GM23338 (cell line): ENCODE measurements around the gene BPIFA2. TPM values are rescaled to one million over a fixed set of nuclear protein-coding genes. Genes with fewer than 3 reads are reported as not detected.
A peak's percentile ranks its signal among the peaks of the same experiment; 100 is the strongest.

Source experiments
- ATAC-seq: fragments of 200-7000 bp; cut with Tn5 transposase; 3 replicates; pipeline ENCODE4 v1.9.1; 2020
- DNase-seq: peaks from one replicate; pipeline ENCODE4 v3.0.0-alpha.2; 2015; ENCODE audit warnings: low spot score
- H2AFZ ChIP-seq: fragments of 200-600 bp; sonication (generic); 2 replicates; pipeline ENCODE4 v1.8.0; 2016; ENCODE audit warnings: antibody characterized with exemption, mild to moderate bottlenecking, moderate library complexity
- H3F3A ChIP-seq: fragments of 200-600 bp; sonication (generic); replicated peaks from 2 replicates; pipeline ENCODE4 v1.8.0; 2017; ENCODE audit warnings: antibody characterized with exemption, mixed run types, low read depth
- H3K27ac ChIP-seq: fragments of 200-600 bp; sonication (generic); 2 replicates; pipeline ENCODE4 v1.6.1; 2016; ENCODE audit warnings: low read depth
- H3K27me3 ChIP-seq: fragments of 200-600 bp; sonication (generic); 2 replicates; pipeline ENCODE4 v1.8.0; 2016; ENCODE audit warnings: mild to moderate bottlenecking, mixed run types, moderate library complexity; ENCODE audit not compliant: insufficient read depth
- H3K36me3 ChIP-seq: fragments of 200-600 bp; sonication (generic); 2 replicates; pipeline ENCODE4 v1.8.0; 2016; ENCODE audit warnings: mild to moderate bottlenecking; ENCODE audit not compliant: insufficient read depth
- H3K4me1 ChIP-seq: fragments of 200-600 bp; sonication (generic); 2 replicates; pipeline ENCODE4 v1.8.0; 2016; ENCODE audit warnings: mild to moderate bottlenecking, moderate library complexity; ENCODE audit not compliant: insufficient read depth
- H3K4me2 ChIP-seq: fragments of 200-600 bp; sonication (generic); 2 replicates; pipeline ENCODE4 v1.7.1; 2017; ENCODE audit warnings: mixed run types
- H3K4me3 ChIP-seq: fragments of 200-600 bp; sonication (generic); 2 replicates; pipeline ENCODE4 v1.6.1; 2016; ENCODE audit warnings: mixed run types
- H3K79me2 ChIP-seq: fragments of 200-600 bp; sonication (generic); replicated peaks from 2 replicates; pipeline ENCODE4 v1.8.0; 2017; ENCODE audit warnings: mild to moderate bottlenecking; ENCODE audit not compliant: insufficient read depth
- H3K9me2 ChIP-seq: fragments of 200-600 bp; sonication (generic); 2 replicates; pipeline ENCODE4 v1.8.0; 2017; ENCODE audit not compliant: insufficient read depth
- H4K20me1 ChIP-seq: fragments of 200-600 bp; sonication (generic); replicated peaks from 2 replicates; pipeline ENCODE4 v1.8.0; 2017; ENCODE audit warnings: mild to moderate bottlenecking; ENCODE audit not compliant: insufficient read depth
- H3K27ac Mint-ChIP-seq: 2 replicates; pipeline ENCODE4 v1.8.0; 2020; ENCODE audit warnings: inconsistent platforms, mild to moderate bottlenecking, moderate library complexity, mixed read lengths
- H3K27me3 Mint-ChIP-seq: 3 replicates; pipeline ENCODE4 v1.8.0; 2022; ENCODE audit warnings: low read depth, mild to moderate bottlenecking, moderate library complexity, mixed read lengths, inconsistent platforms; ENCODE audit not compliant: insufficient read depth, poor library complexity
- H3K36me3 Mint-ChIP-seq: 3 replicates; pipeline ENCODE4 v1.8.0; 2021; ENCODE audit warnings: low read depth, mild to moderate bottlenecking, inconsistent platforms, moderate library complexity, mixed read lengths
- H3K4me1 Mint-ChIP-seq: 3 replicates; pipeline ENCODE4 v1.8.0; 2020; ENCODE audit warnings: mild to moderate bottlenecking, inconsistent platforms, mixed read lengths
- H3K4me3 Mint-ChIP-seq: 3 replicates; pipeline ENCODE4 v1.8.0; 2021; ENCODE audit warnings: moderate library complexity, mild to moderate bottlenecking, inconsistent platforms, mixed read lengths
- H3K9me3 Mint-ChIP-seq: 3 replicates; pipeline ENCODE4 v1.8.0; 2020; ENCODE audit warnings: moderate library complexity, mild to moderate bottlenecking, inconsistent platforms, mixed read lengths
- CREB1 ChIP-seq: fragments of 250-450 bp; sonication (Bioruptor Pico); IDR thresholded peaks from 2 replicates; pipeline ENCODE4 v1.5.0; 2020; ENCODE audit warnings: low read depth, mild to moderate bottlenecking, moderate library complexity
- CTCF ChIP-seq, 2 experiments: fragments of 200-600 bp in 1 of 2; sonication (generic) in 1 of 2; conservative IDR thresholded peaks; 2 replicates each; pipeline versions ENCODE4 v1.5.1 to v1.6.1; 2016 to 2017; ENCODE audit warnings: antibody characterized with exemption in 2 of 2, low read depth in 2 of 2, mild to moderate bottlenecking in 2 of 2, moderate library complexity in 1 of 2
- ETS1 ChIP-seq: IDR thresholded peaks from 2 replicates; pipeline ENCODE4 v1.6.1; 2016; ENCODE audit warnings: antibody characterized with exemption
- EZH2 ChIP-seq: fragments of 200-600 bp; sonication (generic); IDR thresholded peaks from one replicate; pipeline ENCODE4 v1.8.0; 2017; ENCODE audit warnings: antibody characterized with exemption, mild to moderate bottlenecking, low read depth; ENCODE audit not compliant: unreplicated experiment
- JUNB ChIP-seq: IDR thresholded peaks from one replicate; pipeline ENCODE4 v1.6.1; 2016; ENCODE audit warnings: antibody characterized with exemption; ENCODE audit not compliant: unreplicated experiment
- NANOG ChIP-seq: IDR thresholded peaks from 2 replicates; pipeline ENCODE4 v1.6.1; 2016; ENCODE audit warnings: antibody characterized with exemption, borderline replicate concordance
- POLR2AphosphoS5 ChIP-seq: IDR thresholded peaks from 2 replicates; pipeline ENCODE4 v1.6.1; 2016; ENCODE audit warnings: antibody characterized with exemption, low read depth
- REST ChIP-seq: IDR thresholded peaks from one replicate; pipeline ENCODE4 v1.6.1; 2018; ENCODE audit warnings: antibody characterized with exemption; ENCODE audit not compliant: unreplicated experiment
- STAT1 ChIP-seq: IDR thresholded peaks from one replicate; pipeline ENCODE4 v1.6.1; 2016; ENCODE audit warnings: antibody characterized with exemption; ENCODE audit not compliant: unreplicated experiment
- ZNF331 ChIP-seq: fragments of 250-450 bp; sonication (Bioruptor Pico); IDR thresholded peaks from 2 replicates; pipeline ENCODE4 v1.5.0; 2020; ENCODE audit warnings: low read depth, mild to moderate bottlenecking, moderate library complexity
- ZNF462 ChIP-seq: fragments of 250-450 bp; sonication (Bioruptor Pico); IDR thresholded peaks from 2 replicates; pipeline ENCODE4 v1.5.0; 2020; ENCODE audit warnings: mild to moderate bottlenecking, moderate library complexity
- polyA plus RNA-seq: library from polyadenylated mRNA; unstranded; fragments of >200 nt; fragmentation: Nextera tagmentation; extraction: Ambion mirVana; gene quantifications from 2 replicates; pipeline ENCODE4 v1.2.1, GENCODE V29; 2016
- total RNA-seq: library from RNA; depleted of rRNA; stranded (reverse); fragments of >200 nt; shearing (Covaris generic); gene quantifications from 2 replicates; pipeline ENCODE4 v1.2.3, GENCODE V29; 2014

The BPIFA2 gene
- total and polyA plus RNA-seq, 2 experiments from 2014 or later = not detected

GRCh38 chr20:33187491-33187890 lies 19.5 kb downstream of the BPIFA2 start (continued):
- no peak for TF ChIP-seq ZNF462 (CRISPR knock-in tag)
- TF ChIP-seq ZNF331 (CRISPR knock-in tag) = no peak

- peaks cover 5% of the 10 kb centered on the region for H3K27me3 Mint-ChIP-seq
- TF ChIP-seq CREB1 = no peak
- no peak for TF ChIP-seq STAT1
- TF ChIP-seq EZH2 = no peak
- TF ChIP-seq ZNF331 (CRISPR knock-in tag) = no peak
- TF ChIP-seq ETS1 = no peak
- TF ChIP-seq NANOG = no peak
- no peak for TF ChIP-seq CTCF (conservative IDR thresholded peaks at IDR 0.05; ENCODE audit: low read depth in 2 of 2)
- no peak for TF ChIP-seq REST
- TF ChIP-seq POLR2AphosphoS5 = no peak
- TF ChIP-seq JUNB = no peak
Observed at GRCh38 chr20:33188421-33188820, 20.5 kb downstream of the BPIFA2 start.

More at GRCh38 chr20:33188421-33188820, 20.5 kb downstream of the BPIFA2 start:
- Mint-ChIP-seq H3K4me1 (0 out of 3 replicates have a peak, but pooled peaks cover 4% of the 10 kb centered on the region), H3K9me3 (peaks cover 12% of the 10 kb centered on the region), H3K4me3 (no peak overlapping the region), H3K36me3 (peaks cover 2% of the 10 kb centered on the region; the same call in 1 of the 3 replicates), H3K27ac (no peak overlapping the region)
- no peaks in the 10 kb centered on the region for H3K36me3 ChIP-seq
- peak; percentile 26 for ATAC-seq
- H3K27me3 ChIP-seq = no peaks in the 10 kb centered on the region
- H3F3A ChIP-seq = no peaks in the 10 kb centered on the region
- no peaks in the 10 kb centered on the region; the same call in 1 of the 2 replicates for H3K9me2 ChIP-seq
- H3K4me3 ChIP-seq = no peak overlapping the region
- no peaks in the 10 kb centered on the region for H4K20me1 ChIP-seq
- 0 out of 2 replicates have a peak overlapping the region, but pooled peaks have one; percentile 12 for H3K27ac ChIP-seq
- no peaks in the 10 kb centered on the region for H3K4me1 ChIP-seq
- DNase-seq = peak; percentile 50
- H3K4me2 ChIP-seq = 0 out of 2 replicates have a peak overlapping the region, but pooled peaks have one; percentile 2
- H3K79me2 ChIP-seq = no peaks in the 10 kb centered on the region
- no peak overlapping the region for H2AFZ ChIP-seq
